H9 (cell line): ENCODE results near the gene KLHDC10. TPM values are rescaled to one million over a fixed set of nuclear protein-coding genes. Genes with fewer than 3 reads are reported as not detected.

Experiments
- DNase-seq: peaks from one replicate; pipeline ENCODE4 v3.0.0-alpha.2; 2017
- H2AFZ ChIP-seq: one replicate; pipeline ENCODE4 v1.6.1; 2013; ENCODE audit warnings: mild to moderate bottlenecking, low read length, control low read depth, moderate library complexity
- H2AK5ac ChIP-seq: 2 replicates; pipeline ENCODE4 v1.6.1; 2013; ENCODE audit warnings: low read length, control low read depth, mixed read lengths; ENCODE audit not compliant: insufficient read length
- H2BK120ac ChIP-seq: one replicate; pipeline ENCODE4 v1.6.1; 2013; ENCODE audit warnings: low read depth, mild to moderate bottlenecking, low read length, control low read depth, inconsistent platforms; ENCODE audit not compliant: poor library complexity, severe bottlenecking
- H2BK12ac ChIP-seq: 2 replicates; pipeline ENCODE4 v1.6.1; 2013; ENCODE audit warnings: low read length, control low read depth, mixed read lengths, low read depth; ENCODE audit not compliant: insufficient read length
- H2BK15ac ChIP-seq: 2 replicates; pipeline ENCODE4 v1.6.1; 2013; ENCODE audit warnings: low read depth, low read length, control low read depth
- H2BK20ac ChIP-seq: one replicate; pipeline ENCODE4 v1.6.1; 2013; ENCODE audit warnings: low read depth, mild to moderate bottlenecking, low read length, control low read depth, inconsistent platforms; ENCODE audit not compliant: poor library complexity, severe bottlenecking
- H2BK5ac ChIP-seq: 2 replicates; pipeline ENCODE4 v1.6.1; 2013; ENCODE audit warnings: low read length, control low read depth, mixed read lengths; ENCODE audit not compliant: insufficient read length
- H3K14ac ChIP-seq: 2 replicates; pipeline ENCODE4 v1.6.1; 2013; ENCODE audit warnings: low read length, control low read depth; ENCODE audit not compliant: insufficient read depth
- H3K18ac ChIP-seq: 2 replicates; pipeline ENCODE4 v1.6.1; 2013; ENCODE audit warnings: low read depth, mild to moderate bottlenecking, mixed read lengths, low read length, control low read depth; ENCODE audit not compliant: insufficient read length
- H3K23ac ChIP-seq: 2 replicates; pipeline ENCODE4 v1.6.1; 2013; ENCODE audit warnings: low read length, control low read depth, mixed read lengths, low read depth; ENCODE audit not compliant: insufficient read length
- H3K23me2 ChIP-seq: 2 replicates; pipeline ENCODE4 v1.6.1; 2013; ENCODE audit warnings: low read depth, mild to moderate bottlenecking, mixed read lengths, low read length, control low read depth; ENCODE audit not compliant: insufficient read length, poor library complexity, severe bottlenecking
- H3K27ac ChIP-seq: 2 replicates; pipeline ENCODE4 v1.5.1; 2013; ENCODE audit warnings: low read length, control low read depth, mixed read lengths, low read depth; ENCODE audit not compliant: insufficient read length
- H3K27me3 ChIP-seq: 2 replicates; pipeline ENCODE4 v1.6.1; 2013; ENCODE audit warnings: low read length, control low read depth, inconsistent platforms; ENCODE audit not compliant: insufficient read depth
- H3K4ac ChIP-seq: 2 replicates; pipeline ENCODE4 v1.6.1; 2013; ENCODE audit warnings: low read depth, mild to moderate bottlenecking, control low read depth, inconsistent platforms, low read length, moderate library complexity
- H3K4me1 ChIP-seq: 2 replicates; pipeline ENCODE4 v1.6.1; 2013; ENCODE audit warnings: low read length, control low read depth, inconsistent platforms; ENCODE audit not compliant: insufficient read depth
- H3K4me2 ChIP-seq: 2 replicates; pipeline ENCODE4 v1.6.1; 2013; ENCODE audit warnings: low read length, control low read depth, mixed read lengths; ENCODE audit not compliant: insufficient read length, insufficient read depth
- H3K56ac ChIP-seq: 2 replicates; pipeline ENCODE4 v1.6.1; 2013; ENCODE audit warnings: low read depth, mild to moderate bottlenecking, mixed read lengths, low read length, control low read depth; ENCODE audit not compliant: insufficient read length
- H3K79me1 ChIP-seq: 2 replicates; pipeline ENCODE4 v1.6.1; 2013; ENCODE audit warnings: low read depth, mild to moderate bottlenecking, moderate library complexity, low read length, control low read depth, inconsistent platforms; ENCODE audit not compliant: insufficient read depth, poor library complexity, severe bottlenecking
- H3K79me2 ChIP-seq: 2 replicates; pipeline ENCODE4 v1.6.1; 2013; ENCODE audit warnings: low read length, control low read depth, inconsistent platforms; ENCODE audit not compliant: insufficient read depth
- H3K9ac ChIP-seq: 2 replicates; pipeline ENCODE4 v1.6.1; 2013; ENCODE audit warnings: low read length, control low read depth, mixed read lengths; ENCODE audit not compliant: insufficient read length; ENCODE audit errors: extremely low read depth
- H3K9me3 ChIP-seq: one replicate; pipeline ENCODE4 v1.6.1; 2013; ENCODE audit warnings: low read depth, low read length, inconsistent platforms; ENCODE audit not compliant: control insufficient read depth
- H3T11ph ChIP-seq: one replicate; pipeline ENCODE4 v1.6.1; 2013; ENCODE audit warnings: mild to moderate bottlenecking, low read length, control low read depth, inconsistent platforms
- H4K20me1 ChIP-seq: one replicate; pipeline ENCODE4 v1.6.1; 2013; ENCODE audit not compliant: control insufficient read depth, insufficient read length, insufficient read depth
- H4K5ac ChIP-seq: 2 replicates; pipeline ENCODE4 v1.6.1; 2013; ENCODE audit warnings: low read depth, mild to moderate bottlenecking, mixed read lengths, low read length, control low read depth; ENCODE audit not compliant: insufficient read length
- H4K8ac ChIP-seq: replicated peaks from 2 replicates; pipeline ENCODE4 v1.6.1; 2013; ENCODE audit warnings: low read length, control low read depth, mixed read lengths, low read depth; ENCODE audit not compliant: insufficient read length
- H4K91ac ChIP-seq: 2 replicates; pipeline ENCODE4 v1.6.1; 2013; ENCODE audit warnings: low read depth, mild to moderate bottlenecking, moderate library complexity, mixed read lengths, low read length, control low read depth; ENCODE audit not compliant: insufficient read length
- H3K27ac Mint-ChIP-seq, 3 experiments: 2 replicates in 2 of 3; 3 replicates in 1 of 3; pipeline ENCODE4 v1.8.0; 2020 to 2021; ENCODE audit warnings: mixed read lengths in 3 of 3, mild to moderate bottlenecking in 1 of 3, moderate library complexity in 1 of 3
- H3K27me3 Mint-ChIP-seq: 2 replicates; pipeline ENCODE4 v1.8.0; 2021; ENCODE audit warnings: low read depth, mild to moderate bottlenecking, moderate library complexity, mixed read lengths
- H3K36me3 Mint-ChIP-seq, 3 experiments: 2 replicates in 2 of 3; 3 replicates in 1 of 3; pipeline ENCODE4 v1.8.0; 2020 to 2021; ENCODE audit warnings: low read depth in 3 of 3, mixed read lengths in 3 of 3; ENCODE audit not compliant: insufficient read depth in 1 of 3
- H3K4me1 Mint-ChIP-seq, 2 experiments: 2 replicates each; pipeline ENCODE4 v1.8.0; 2020; ENCODE audit warnings: mixed read lengths in 2 of 2
- H3K4me3 Mint-ChIP-seq, 2 experiments: 2 replicates in 1 of 2; 3 replicates in 1 of 2; pipeline ENCODE4 v1.8.0; 2020 to 2021; ENCODE audit warnings: mild to moderate bottlenecking in 2 of 2, mixed read lengths in 2 of 2, moderate library complexity in 1 of 2
- H3K9me3 Mint-ChIP-seq, 2 experiments: 2 replicates in 1 of 2; 3 replicates in 1 of 2; pipeline ENCODE4 v1.8.0; 2020; ENCODE audit warnings: mild to moderate bottlenecking in 2 of 2, mixed read lengths in 2 of 2, moderate library complexity in 1 of 2
- CTCF ChIP-seq: fragments of 200-600 bp; sonication (generic); conservative IDR thresholded peaks from 3 replicates; pipeline ENCODE4 v1.8.0; 2021; ENCODE audit warnings: antibody characterized with exemption, mild to moderate bottlenecking
- total RNA-seq: library from RNA; stranded (reverse); gene quantifications from 2 replicates; pipeline ENCODE4 v1.2.1, GENCODE V29; 2021

Gene KLHDC10
- total RNA-seq, 1 experiment from 2014 or later: 17.3 TPM

GRCh38 chr7:130086938-130087337, 16.6 kb downstream of the KLHDC10 start:
- no peaks in the 10 kb centered on the region for H3K27me3 ChIP-seq
- no peak overlapping the region for H3K27ac ChIP-seq
- H3K56ac ChIP-seq: no peak overlapping the region
- H3K18ac ChIP-seq: no peak overlapping the region
- TF ChIP-seq CTCF: no peak
- no peak overlapping the region for H2BK120ac ChIP-seq
- H2BK5ac ChIP-seq: no peak overlapping the region
- no peak overlapping the region for H4K8ac ChIP-seq
- H2BK20ac ChIP-seq: no peak overlapping the region
- H3K4me1 Mint-ChIP-seq: peaks cover 0 to 7% of the 10 kb centered on the region in 2 experiments; a peak in 2 of 4 replicates
- no peak for DNase-seq
- no peak overlapping the region for H3K9ac ChIP-seq
- H2BK15ac ChIP-seq: no peak overlapping the region
- H3K4me3 Mint-ChIP-seq: no peak overlapping the region
- no peak overlapping the region for H3K27ac Mint-ChIP-seq
- H3K23ac ChIP-seq: no peak overlapping the region
- no peaks in the 10 kb centered on the region for H3K79me1 ChIP-seq
- H2AK5ac ChIP-seq: no peak overlapping the region
- no peak overlapping the region for H2AFZ ChIP-seq
- no peaks in the 10 kb centered on the region for H3K4me1 ChIP-seq
- H4K20me1 ChIP-seq: no peaks in the 10 kb centered on the region
- H3K4ac ChIP-seq: no peak overlapping the region
- H4K5ac ChIP-seq: no peak overlapping the region
- no peaks in the 10 kb centered on the region for H3K23me2 ChIP-seq
- H3K9me3 Mint-ChIP-seq: peaks cover 0 to 3% of the 10 kb centered on the region in 2 experiments; a peak in 2 of 5 replicates
- H3K4me2 ChIP-seq: no peak overlapping the region
- no peak overlapping the region for H2BK12ac ChIP-seq
- H4K91ac ChIP-seq: no peak overlapping the region
- no peaks in the 10 kb centered on the region for H3K27me3 Mint-ChIP-seq
- H3K14ac ChIP-seq: no peak overlapping the region
- no peaks in the 10 kb centered on the region for H3K79me2 ChIP-seq
- H3T11ph ChIP-seq: no peak overlapping the region
- no peaks in the 10 kb centered on the region for H3K9me3 ChIP-seq
- H3K36me3 Mint-ChIP-seq: peaks cover 1 to 5% (median 2%) of the 10 kb centered on the region in 3 experiments; a peak in 5 of 7 replicates
